Measurements from ENCODE around the gene CATSPER3.

Gene CATSPER3

GRCh38 chr5:135040034-135040332 is 72.3 kb downstream of the CATSPER3 start:
- in situ Hi-C loops (cut with HindIII; ENCODE audit: low sequenced_read_pairs), result loop anchor here (5.0 kb wide), 2 partner anchors 38 to 57 kb away; no protein-coding TSS in a partner anchor

- in situ Hi-C loops (cut with HindIII; ENCODE audit: low sequenced_read_pairs), result loop anchor here (5.0 kb wide), 2 partner anchors 38 to 57 kb away; no protein-coding TSS in a partner anchor
Observed at GRCh38 chr5:135040333-135041144, 72.8 kb downstream of the CATSPER3 start.

- in situ Hi-C loops (cut with HindIII; ENCODE audit: low sequenced_read_pairs), result loop anchor here (5.0 kb wide), 2 partner anchors 39 to 56 kb away; no protein-coding TSS in a partner anchor
Observed at GRCh38 chr5:135041145-135041587, 73.5 kb downstream of the CATSPER3 start.

GRCh38 chr5:135041726-135042125 is 74.0 kb downstream of the CATSPER3 start:
- in situ Hi-C loops (cut with HindIII; ENCODE audit: low sequenced_read_pairs), result loop anchor here (5.0 kb wide), 2 partner anchors 39 to 56 kb away; no protein-coding TSS in a partner anchor

GRCh38 chr5:135042595-135042994 is 74.9 kb downstream of the CATSPER3 start:
- in situ Hi-C loops (cut with HindIII; ENCODE audit: low sequenced_read_pairs), result loop anchor here (5.0 kb wide), 2 partner anchors 40 to 55 kb away; no protein-coding TSS in a partner anchor

GRCh38 chr5:135045488-135045887 is 77.8 kb downstream of the CATSPER3 start:
- in situ Hi-C loops (cut with HindIII; ENCODE audit: low sequenced_read_pairs), result no loop called here

- in situ Hi-C loops (cut with HindIII; ENCODE audit: low sequenced_read_pairs), result no loop called here
Observed at GRCh38 chr5:135046661-135047346, 79.1 kb downstream of the CATSPER3 start.

- in situ Hi-C loops (cut with HindIII; ENCODE audit: low sequenced_read_pairs), result no loop called here
Observed at GRCh38 chr5:135047347-135047695, 79.6 kb downstream of the CATSPER3 start.

GRCh38 chr5:135048286-135048685 is 80.6 kb downstream of the CATSPER3 start:
- in situ Hi-C loops (cut with HindIII; ENCODE audit: low sequenced_read_pairs), result no loop called here

- in situ Hi-C loops (cut with HindIII; ENCODE audit: low sequenced_read_pairs), result no loop called here
Observed at GRCh38 chr5:135048930-135049329, 81.2 kb downstream of the CATSPER3 start.

- in situ Hi-C loops (cut with HindIII; ENCODE audit: low sequenced_read_pairs), result no loop called here
Observed at GRCh38 chr5:135050244-135050767, 82.6 kb downstream of the CATSPER3 start.

- in situ Hi-C loops (cut with HindIII; ENCODE audit: low sequenced_read_pairs), result no loop called here
Observed at GRCh38 chr5:135051399-135051798, 83.7 kb downstream of the CATSPER3 start.

- in situ Hi-C loops (cut with HindIII; ENCODE audit: low sequenced_read_pairs), result no loop called here
Observed at GRCh38 chr5:135051872-135052271, 84.2 kb downstream of the CATSPER3 start.

- in situ Hi-C loops (cut with HindIII; ENCODE audit: low sequenced_read_pairs), result no loop called here
Observed at GRCh38 chr5:135052511-135053145, 84.9 kb downstream of the CATSPER3 start.

- in situ Hi-C loops (cut with HindIII; ENCODE audit: low sequenced_read_pairs), result no loop called here
Observed at GRCh38 chr5:135053278-135053677, 85.6 kb downstream of the CATSPER3 start.

- in situ Hi-C loops (cut with HindIII; ENCODE audit: low sequenced_read_pairs), result no loop called here
Observed at GRCh38 chr5:135053989-135054388, 86.3 kb downstream of the CATSPER3 start.

GRCh38 chr5:135054546-135054945 is 86.8 kb downstream of the CATSPER3 start:
- in situ Hi-C loops (cut with HindIII; ENCODE audit: low sequenced_read_pairs), result no loop called here

- in situ Hi-C loops (cut with HindIII; ENCODE audit: low sequenced_read_pairs), result no loop called here
Observed at GRCh38 chr5:135055396-135055795, 87.7 kb downstream of the CATSPER3 start.

- in situ Hi-C loops (cut with HindIII; ENCODE audit: low sequenced_read_pairs), result no loop called here
Observed at GRCh38 chr5:135056316-135057030, 88.8 kb downstream of the CATSPER3 start.

GRCh38 chr5:135057233-135057632 is 89.5 kb downstream of the CATSPER3 start:
- in situ Hi-C loops (cut with HindIII; ENCODE audit: low sequenced_read_pairs), result no loop called here

GRCh38 chr5:135058331-135058732 is 90.6 kb downstream of the CATSPER3 start:
- in situ Hi-C loops (cut with HindIII; ENCODE audit: low sequenced_read_pairs), result no loop called here

Data from endothelial cell of hepatic sinusoid (primary cell).